GM19455 (cell line): ENCODE results near the gene NEUROG3.
"Not testable (repeated sequence)": the region's sequence is repeated elsewhere in the genome, so short reads cannot be mapped to it uniquely, and the experiment has no call there.

Experiments
- ATAC-seq: cut with Tn5 transposase; IDR thresholded peaks from one replicate; pipeline ENCODE4 v1.9.1; 2021; ENCODE audit not compliant: unreplicated experiment

Gene NEUROG3

GRCh38 chr10:69572159-69573055 is 815 bp downstream of the NEUROG3 start:
- no peak for ATAC-seq

GRCh38 chr10:69571618-69572158 is 1.5 kb downstream of the NEUROG3 start:
- ATAC-seq = no peak

GRCh38 chr10:69570050-69570816 is 3.0 kb downstream of the NEUROG3 start:
- no peak for ATAC-seq

GRCh38 chr10:69569396-69569934 is 3.8 kb downstream of the NEUROG3 start:
- no peak for ATAC-seq

- ATAC-seq = no peak
Observed at GRCh38 chr10:69568472-69569395, 4.5 kb downstream of the NEUROG3 start.

- no peak for ATAC-seq
Observed at GRCh38 chr10:69567920-69568319, 5.3 kb downstream of the NEUROG3 start.

GRCh38 chr10:69562731-69563254 is 10.4 kb downstream of the NEUROG3 start:
- ATAC-seq = no peak

GRCh38 chr10:69559525-69559924 is 13.7 kb downstream of the NEUROG3 start:
- ATAC-seq = no peak

GRCh38 chr10:69558559-69558958 is 14.7 kb downstream of the NEUROG3 start:
- no peak for ATAC-seq

- ATAC-seq = no peak
Observed at GRCh38 chr10:69554611-69555010, 18.6 kb downstream of the NEUROG3 start.

- no peak for ATAC-seq
Observed at GRCh38 chr10:69553328-69553727, 19.9 kb downstream of the NEUROG3 start.

- ATAC-seq = no peak
Observed at GRCh38 chr10:69552268-69552667, 21.0 kb downstream of the NEUROG3 start.

GRCh38 chr10:69549959-69550358 is 23.3 kb downstream of the NEUROG3 start:
- no peak for ATAC-seq

GRCh38 chr10:69541463-69541862 is 31.8 kb downstream of the NEUROG3 start:
- ATAC-seq = no peak

GRCh38 chr10:69538461-69538860 is 34.8 kb downstream of the NEUROG3 start:
- no peak for ATAC-seq

GRCh38 chr10:69537449-69537848 is 35.8 kb downstream of the NEUROG3 start:
- no peak for ATAC-seq

- ATAC-seq = not testable (repeated sequence)
Observed at GRCh38 chr10:69536521-69536920, 36.7 kb downstream of the NEUROG3 start.

- no peak for ATAC-seq
Observed at GRCh38 chr10:69533658-69534057, 39.6 kb downstream of the NEUROG3 start.

- no peak for ATAC-seq
Observed at GRCh38 chr10:69527961-69528360, 45.3 kb downstream of the NEUROG3 start.
